Skeletal muscle satellite cell (primary cell): ENCODE data around the gene SLC35F1.
A peak's percentile ranks its signal among the peaks of the same experiment; 100 is the strongest.

ENCODE experiments used
- H3K27me3 ChIP-seq: 2 replicates; pipeline ENCODE4 v1.7.0; 2013; ENCODE audit warnings: low read length; ENCODE audit not compliant: control insufficient read depth, insufficient read depth
- H3K36me3 ChIP-seq: 2 replicates; pipeline ENCODE4 v1.7.0; 2013; ENCODE audit warnings: mild to moderate bottlenecking, control low read depth, low read length; ENCODE audit not compliant: insufficient read depth
- H3K4me1 ChIP-seq: 2 replicates; pipeline ENCODE4 v1.7.0; 2013; ENCODE audit warnings: low read length; ENCODE audit not compliant: control insufficient read depth, insufficient read depth
- H3K4me2 ChIP-seq: 2 replicates; pipeline ENCODE4 v1.7.0; 2013; ENCODE audit warnings: mild to moderate bottlenecking, low read length
- H3K4me3 ChIP-seq: 2 replicates; pipeline ENCODE4 v1.7.0; 2013; ENCODE audit warnings: low read length
- H3K9ac ChIP-seq: 2 replicates; pipeline ENCODE4 v1.7.0; 2013; ENCODE audit warnings: mild to moderate bottlenecking, low read depth, low read length, moderate library complexity
- H3K9me3 ChIP-seq: replicated peaks from 2 replicates; pipeline ENCODE4 v1.7.0; 2013; ENCODE audit warnings: mild to moderate bottlenecking, control low read depth, low read length

Gene SLC35F1

DNA sequence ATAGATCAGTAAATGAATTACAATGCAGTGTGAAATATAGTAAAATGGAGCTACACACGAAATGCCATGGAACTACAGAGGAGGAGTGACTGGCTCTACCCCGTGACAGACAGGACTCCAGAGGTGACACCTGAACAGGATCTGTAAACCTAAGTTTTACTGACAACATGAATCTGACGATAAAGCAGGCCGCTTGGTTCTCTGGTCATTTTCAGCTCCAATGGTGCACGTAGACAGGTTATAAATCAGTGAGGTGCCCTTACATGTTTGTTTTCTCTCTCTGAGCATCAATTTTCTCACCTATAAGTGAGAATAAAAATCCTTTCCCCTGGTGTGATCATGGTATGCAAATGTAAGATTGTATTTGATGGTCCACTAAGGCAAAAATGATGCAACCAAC is 339.3 kb downstream of the SLC35F1 start:
- Histone ChIP-seq H3K36me3 (no peaks in the 10 kb centered on the region), H3K9me3 (no peaks in the 10 kb centered on the region), H3K9ac (no peak overlapping the region), H3K4me2 (no peak overlapping the region), H3K27me3 (peaks cover 22% of the 10 kb centered on the region), H3K4me3 (no peak overlapping the region), H3K4me1 (no peaks in the 10 kb centered on the region)

GRCh38 chr6:118248171-118248570 is 341.1 kb downstream of the SLC35F1 start:
- H3K27me3 ChIP-seq: peaks cover 22% of the 10 kb centered on the region
- H3K4me3 ChIP-seq: no peak overlapping the region
- H3K36me3 ChIP-seq: no peaks in the 10 kb centered on the region

DNA sequence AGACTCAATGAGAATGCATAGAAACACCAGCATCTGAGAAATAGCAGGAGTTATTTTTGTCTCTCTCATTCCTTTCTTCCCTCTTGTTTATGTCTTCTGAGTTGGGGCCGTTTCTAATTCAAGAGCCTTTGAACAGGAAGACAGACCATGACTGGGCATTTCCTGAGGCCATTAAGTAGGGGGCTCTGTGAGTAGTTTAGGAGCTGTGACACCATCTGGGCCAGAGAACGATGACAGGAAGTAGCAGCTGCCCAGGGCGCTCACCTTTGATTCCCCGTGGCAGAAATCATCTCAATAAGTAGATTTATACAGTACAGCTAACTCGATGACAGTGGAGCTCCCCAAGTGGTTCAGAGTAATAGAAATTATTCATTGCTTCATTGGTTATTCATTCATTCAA is 342.6 kb downstream of the SLC35F1 start:
- no peaks in the 10 kb centered on the region for H3K36me3 ChIP-seq
- H3K9me3 ChIP-seq: no peaks in the 10 kb centered on the region
- no peak overlapping the region for H3K9ac ChIP-seq
- no peak overlapping the region for H3K4me3 ChIP-seq
- no peaks in the 10 kb centered on the region for H3K4me1 ChIP-seq
- H3K4me2 ChIP-seq: no peak overlapping the region
- H3K27me3 ChIP-seq: peaks cover 19% of the 10 kb centered on the region

More at GRCh38 chr6:118248171-118248570, 341.1 kb downstream of the SLC35F1 start:
- Histone ChIP-seq H3K9ac (no peak overlapping the region), H3K4me2 (no peak overlapping the region), H3K4me1 (no peaks in the 10 kb centered on the region), H3K9me3 (no peaks in the 10 kb centered on the region)

GRCh38 chr6:118252474-118252873 is 345.4 kb downstream of the SLC35F1 start:
- H3K4me1 ChIP-seq: no peaks in the 10 kb centered on the region
- H3K27me3 ChIP-seq: peaks cover 3% of the 10 kb centered on the region
- no peaks in the 10 kb centered on the region for H3K36me3 ChIP-seq
- H3K9me3 ChIP-seq: no peaks in the 10 kb centered on the region
- H3K4me2 ChIP-seq: no peak overlapping the region
- no peak overlapping the region for H3K4me3 ChIP-seq
- H3K9ac ChIP-seq: no peak overlapping the region

DNA sequence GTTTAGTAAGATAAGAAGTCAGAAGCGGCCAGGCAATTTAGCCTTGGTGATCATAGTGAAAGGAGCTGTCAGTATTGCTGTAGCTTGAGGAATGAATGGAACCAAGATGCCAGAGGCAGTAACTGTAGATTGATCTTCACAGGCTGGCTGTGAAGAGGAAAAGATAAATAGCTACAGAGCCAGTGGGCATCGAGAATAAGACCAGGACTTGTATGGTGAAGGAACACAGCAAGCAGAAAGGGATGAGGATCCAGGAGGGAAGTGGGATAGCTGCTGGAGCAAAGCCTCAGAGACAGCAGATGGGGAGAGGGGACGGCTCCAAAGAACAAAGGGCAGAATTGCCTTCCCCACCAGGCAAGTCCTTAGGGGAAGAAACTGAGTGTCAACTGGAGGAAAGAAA is 346.7 kb downstream of the SLC35F1 start:
- Histone ChIP-seq H3K9ac (no peak overlapping the region), H3K4me2 (no peak overlapping the region), H3K27me3 (peaks cover 3% of the 10 kb centered on the region), H3K9me3 (no peaks in the 10 kb centered on the region), H3K4me1 (no peaks in the 10 kb centered on the region), H3K36me3 (no peaks in the 10 kb centered on the region), H3K4me3 (no peak overlapping the region)

DNA sequence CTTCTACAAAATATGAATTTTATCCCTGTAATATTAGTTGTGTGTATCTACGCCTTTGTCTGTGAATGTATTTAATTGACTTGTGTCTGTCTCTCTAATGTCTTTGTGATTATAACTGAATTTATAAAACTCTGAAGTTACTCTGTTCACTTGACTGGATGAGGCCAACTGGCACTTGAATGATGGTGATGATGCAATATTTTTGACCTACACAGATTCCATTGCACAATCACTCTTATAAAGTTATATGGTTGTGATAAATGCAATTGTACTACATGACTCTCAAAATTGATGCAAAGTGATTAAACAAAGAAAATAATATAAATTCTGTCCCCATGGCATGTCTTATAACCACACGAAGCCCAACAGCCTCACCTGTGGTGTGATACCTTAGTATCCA is 353.8 kb downstream of the SLC35F1 start:
- Histone ChIP-seq H3K27me3 (no peaks in the 10 kb centered on the region), H3K36me3 (no peaks in the 10 kb centered on the region), H3K4me2 (no peak overlapping the region), H3K9ac (no peak overlapping the region), H3K4me3 (no peak overlapping the region), H3K4me1 (no peaks in the 10 kb centered on the region), H3K9me3 (no peaks in the 10 kb centered on the region)

- Histone ChIP-seq H3K4me2 (no peak overlapping the region), H3K27me3 (no peaks in the 10 kb centered on the region), H3K4me3 (no peak overlapping the region), H3K36me3 (no peaks in the 10 kb centered on the region), H3K4me1 (no peaks in the 10 kb centered on the region), H3K9me3 (no peaks in the 10 kb centered on the region), H3K9ac (no peak overlapping the region)
Measured at GRCh38 chr6:118263921-118264486, 356.9 kb downstream of the SLC35F1 start.

DNA sequence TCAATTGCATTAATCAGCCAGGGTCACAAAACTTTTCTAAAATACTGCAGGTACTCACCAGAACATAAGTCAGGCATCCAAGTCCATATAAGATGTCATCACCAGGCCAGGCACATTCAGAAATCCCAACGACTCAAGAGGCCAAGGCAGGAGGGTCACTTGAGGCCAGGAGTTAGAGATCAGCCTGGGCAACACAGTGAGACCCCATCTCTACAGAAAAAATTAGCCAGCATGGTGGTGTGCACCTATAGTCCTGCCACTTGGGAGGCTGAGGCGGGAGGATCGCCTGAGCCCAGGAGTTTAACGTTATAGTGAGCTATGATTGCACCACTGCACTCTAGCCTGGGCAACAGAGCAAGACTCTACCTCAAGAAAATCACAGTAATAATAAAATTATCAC is 362.6 kb downstream of the SLC35F1 start:
- Histone ChIP-seq H3K36me3 (no peaks in the 10 kb centered on the region), H3K4me3 (no peak overlapping the region), H3K4me2 (no peak overlapping the region), H3K27me3 (no peaks in the 10 kb centered on the region), H3K4me1 (no peaks in the 10 kb centered on the region), H3K9me3 (no peaks in the 10 kb centered on the region), H3K9ac (no peak overlapping the region)

DNA sequence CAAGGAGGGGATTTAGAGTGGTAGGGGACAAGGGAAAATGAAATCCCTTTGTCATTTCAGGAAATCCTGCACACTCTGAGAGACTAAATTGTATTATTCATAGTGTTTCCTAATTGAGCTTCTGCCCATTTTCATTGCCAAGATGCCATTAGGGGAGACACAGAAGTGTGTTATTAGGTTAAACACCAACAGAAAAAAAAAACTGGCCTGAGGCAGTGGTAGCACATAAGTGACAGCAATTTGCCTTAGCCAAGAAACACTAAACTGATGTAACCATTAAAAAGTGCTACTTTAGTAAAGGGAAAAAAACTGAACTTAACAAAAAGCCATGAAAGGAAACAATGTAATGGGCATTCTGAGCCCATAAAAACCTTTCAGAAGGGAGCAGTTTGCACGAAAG is 370.6 kb downstream of the SLC35F1 start:
- Histone ChIP-seq H3K36me3 (no peaks in the 10 kb centered on the region), H3K4me2 (no peak overlapping the region), H3K4me3 (no peak overlapping the region), H3K27me3 (no peaks in the 10 kb centered on the region), H3K4me1 (no peaks in the 10 kb centered on the region), H3K9me3 (no peaks in the 10 kb centered on the region), H3K9ac (no peak overlapping the region)

DNA sequence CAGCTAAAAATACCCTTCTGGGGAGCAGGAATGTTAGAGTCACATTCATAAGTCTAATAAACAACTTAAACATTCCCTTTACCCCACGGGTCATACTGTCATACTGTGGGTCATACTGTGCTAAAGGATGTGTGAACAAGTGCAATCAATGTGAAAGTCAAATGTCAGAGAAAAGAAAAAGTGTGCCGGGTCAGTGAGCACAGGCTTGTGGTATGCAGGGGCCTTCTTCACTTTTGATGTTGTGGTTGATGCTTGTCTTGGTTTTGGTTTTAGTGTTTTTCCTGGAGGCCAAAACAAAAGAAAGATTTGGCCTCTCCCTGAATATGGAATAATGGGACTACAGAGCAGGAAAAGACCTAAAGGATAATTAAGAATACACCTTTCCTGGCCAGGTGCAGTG is 373.1 kb downstream of the SLC35F1 start:
- Histone ChIP-seq H3K9ac (no peak overlapping the region), H3K4me3 (no peak overlapping the region), H3K27me3 (no peaks in the 10 kb centered on the region), H3K4me2 (no peak overlapping the region), H3K9me3 (no peaks in the 10 kb centered on the region), H3K4me1 (peaks cover 6% of the 10 kb centered on the region), H3K36me3 (no peaks in the 10 kb centered on the region)

DNA sequence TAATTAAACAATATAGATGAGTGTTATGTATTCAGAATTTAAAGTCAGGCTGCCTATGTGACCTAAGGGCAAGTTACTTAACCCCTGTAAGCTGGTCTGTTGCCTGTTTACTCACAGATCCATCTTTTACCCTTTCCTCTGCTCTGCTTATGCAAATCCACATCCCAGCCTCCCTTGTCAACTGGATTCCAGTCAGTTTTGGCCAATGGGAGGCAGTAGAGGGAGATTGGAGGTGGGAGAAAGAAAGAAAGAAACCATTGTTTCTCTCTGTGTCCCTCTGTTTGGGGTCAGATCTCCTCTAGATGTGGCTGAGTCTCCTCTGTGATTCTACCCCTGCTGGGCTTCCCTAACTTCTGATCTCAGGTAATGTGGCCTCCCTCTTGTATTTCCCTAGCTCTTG is 374.2 kb downstream of the SLC35F1 start:
- peaks cover 6% of the 10 kb centered on the region for H3K4me1 ChIP-seq
- no peaks in the 10 kb centered on the region for H3K9me3 ChIP-seq
- no peak overlapping the region for H3K9ac ChIP-seq
- H3K27me3 ChIP-seq: no peaks in the 10 kb centered on the region
- H3K4me2 ChIP-seq: no peak overlapping the region
- no peaks in the 10 kb centered on the region for H3K36me3 ChIP-seq
- no peak overlapping the region for H3K4me3 ChIP-seq

- Histone ChIP-seq H3K4me3 (no peak overlapping the region), H3K27me3 (no peaks in the 10 kb centered on the region), H3K36me3 (no peaks in the 10 kb centered on the region), H3K9ac (no peak overlapping the region), H3K9me3 (no peaks in the 10 kb centered on the region), H3K4me2 (peak overlapping the region; percentile 71), H3K4me1 (peaks cover 6% of the 10 kb centered on the region)
Measured at GRCh38 chr6:118283766-118284165, 376.7 kb downstream of the SLC35F1 start.
